CD4-positive, alpha-beta T cell treated with Interleukin-21 for 1 hour (primary cell): Measurements from ENCODE around the gene VN1R2.
"Not testable (repeated sequence)": the region's sequence is repeated elsewhere in the genome, so short reads cannot be mapped to it uniquely, and the experiment has no call there.

Source experiments
- DNase-seq: peaks from one replicate; pipeline ENCODE4 v3.0.0-alpha.2; 2020

The VN1R2 gene

DNA sequence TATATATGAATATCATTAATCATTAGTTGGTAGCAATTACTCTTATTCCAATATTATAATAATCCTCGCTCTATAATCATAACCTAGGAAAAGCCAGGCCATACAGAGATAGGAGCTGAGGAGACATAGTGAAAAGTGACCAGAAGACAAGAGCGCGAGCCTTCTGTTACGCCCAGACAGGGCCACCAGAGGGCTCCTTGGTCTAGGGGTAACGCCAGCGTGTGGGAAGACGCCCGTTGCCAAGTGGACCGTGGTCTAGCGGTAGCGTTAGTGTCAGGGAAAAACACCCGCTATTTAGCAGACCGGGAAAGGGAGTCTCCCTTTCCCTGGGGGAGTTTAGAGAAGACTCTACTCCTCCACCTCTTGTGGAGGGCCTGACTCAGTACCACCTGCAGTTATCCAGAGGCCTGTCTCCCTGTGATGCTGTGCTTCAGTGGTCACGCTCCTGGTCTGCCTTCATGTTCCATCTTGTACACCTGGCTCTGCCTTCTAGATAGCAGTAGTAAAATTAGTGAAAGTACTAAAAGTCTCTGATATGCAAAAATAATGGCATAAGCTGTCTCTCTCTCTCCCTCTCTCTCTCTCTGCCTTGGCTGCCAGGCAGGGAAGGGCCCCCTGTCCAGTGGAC, at the start of gene VN1R2:
VN1R2 (plus strand) TSS at position 578 of the 628 bp plus-strand sequence. CDS start 84 bp downstream, outside the sequence.
- not testable (repeated sequence) for DNase-seq

DNA sequence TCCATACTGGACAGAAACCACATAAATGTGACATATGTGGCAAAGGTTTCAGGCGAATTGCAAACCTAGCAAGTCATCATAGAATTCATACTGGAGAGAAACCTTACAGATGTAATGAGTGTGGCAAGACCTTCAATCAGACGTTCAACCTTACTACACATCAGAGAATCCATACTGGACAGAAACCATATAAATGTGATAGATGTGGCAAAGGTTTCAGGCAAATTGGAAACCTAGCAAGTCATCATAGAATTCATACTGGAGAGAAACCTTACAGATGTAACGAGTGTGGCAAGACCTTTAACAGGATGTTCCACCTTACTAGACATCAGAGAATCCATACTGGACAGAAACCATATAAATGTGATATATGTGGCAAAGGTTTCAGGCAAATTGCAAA, 46.5 kb upstream of the VN1R2 start:
- DNase-seq = not testable (repeated sequence)

GRCh38 chr19:53212703-53213320, 45.3 kb upstream of the VN1R2 start:
- no peak for DNase-seq

GRCh38 chr19:53222716-53223115, 35.4 kb upstream of the VN1R2 start:
- DNase-seq = not testable (repeated sequence)

DNA sequence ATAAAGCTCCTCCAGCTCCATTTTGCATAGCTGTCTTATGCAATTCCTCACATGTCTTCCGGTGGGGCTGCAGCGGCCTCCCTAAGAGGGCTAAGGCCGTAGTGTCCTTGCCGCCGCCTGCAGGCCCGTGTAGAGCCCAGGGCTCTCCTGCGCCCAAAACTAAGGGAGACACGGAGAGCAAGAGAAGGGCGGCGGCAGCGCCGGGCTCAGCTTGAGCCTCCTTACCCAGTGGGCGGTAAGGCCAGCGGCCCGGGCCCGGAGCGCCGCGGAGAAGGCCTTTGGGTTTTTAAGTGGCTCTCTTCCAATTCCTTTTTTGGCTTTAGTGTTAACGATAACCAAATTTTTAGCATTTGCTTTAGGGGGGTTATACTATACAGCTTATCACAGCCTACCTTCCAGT, 33.5 kb upstream of the VN1R2 start:
- no peak for DNase-seq

DNA sequence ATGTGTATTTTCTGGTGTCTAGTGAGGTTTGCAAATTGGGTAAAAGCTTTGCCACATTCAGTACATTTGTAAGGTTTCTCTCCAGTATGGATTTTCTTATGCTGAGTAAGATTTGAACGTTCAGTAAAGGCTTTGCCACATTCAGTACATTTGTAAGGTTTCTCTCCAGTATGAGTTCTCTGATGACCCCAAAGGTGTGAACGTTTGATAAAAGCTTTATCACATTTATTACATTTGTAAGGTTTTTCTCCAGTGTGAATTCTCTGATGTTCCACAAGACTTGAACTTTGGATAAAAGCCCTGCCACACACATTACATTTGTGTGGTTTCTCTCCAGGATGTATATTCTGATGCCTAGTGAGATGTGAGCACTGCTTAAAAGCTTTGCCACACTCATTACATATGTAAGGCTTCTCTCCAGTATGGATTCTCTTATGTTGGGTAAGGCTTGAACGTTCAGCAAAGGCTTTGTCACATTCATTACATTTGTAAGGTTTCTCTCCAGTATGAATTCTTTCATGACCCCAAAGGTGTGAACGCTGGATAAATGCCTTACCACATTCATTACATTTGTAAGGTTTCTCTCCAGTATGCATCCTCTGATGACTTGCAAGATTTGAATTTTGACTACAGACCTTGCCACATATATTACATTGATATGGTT, 20.8 kb upstream of the VN1R2 start:
- no peak for DNase-seq

- no peak for DNase-seq
Measured at GRCh38 chr19:53246498-53246897, 11.6 kb upstream of the VN1R2 start.

- DNase-seq = peak; percentile 84
Measured at GRCh38 chr19:53254411-53255341, 3.4 kb upstream of the VN1R2 start, which contains the start of gene ZNF677. Gene ZNF677 (minus strand): TSS chr19:53254873. CDS start chr19:53251550, 3,323 bp downstream.

DNA sequence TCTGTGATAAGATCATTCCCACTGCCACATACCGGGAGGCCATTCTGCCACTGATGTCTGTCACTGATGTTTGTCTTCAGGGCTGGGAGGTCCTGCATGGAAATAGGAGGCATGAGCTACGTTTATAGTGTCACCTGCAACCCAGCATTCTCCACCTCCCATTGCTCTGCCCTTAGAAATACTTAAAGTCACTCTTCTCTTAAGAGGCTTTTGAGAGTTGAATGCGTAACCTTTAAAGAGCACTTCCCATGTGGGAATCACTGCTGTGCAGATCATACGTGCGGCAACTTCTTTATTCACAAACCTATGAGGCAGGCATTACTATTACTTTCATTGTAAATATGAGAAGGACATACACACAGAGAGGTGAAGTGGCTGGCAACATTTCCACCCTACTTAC, 9.5 kb downstream of the VN1R2 start, which contains the start of gene VN1R4:
VN1R4 (minus strand) TSS at position 101 of the 400 bp plus-strand sequence; CDS start at position 43, 58 bp downstream.
- DNase-seq = not testable (repeated sequence)

- DNase-seq = not testable (repeated sequence)
Measured at GRCh38 chr19:53269861-53270260, 11.8 kb downstream of the VN1R2 start.

DNA sequence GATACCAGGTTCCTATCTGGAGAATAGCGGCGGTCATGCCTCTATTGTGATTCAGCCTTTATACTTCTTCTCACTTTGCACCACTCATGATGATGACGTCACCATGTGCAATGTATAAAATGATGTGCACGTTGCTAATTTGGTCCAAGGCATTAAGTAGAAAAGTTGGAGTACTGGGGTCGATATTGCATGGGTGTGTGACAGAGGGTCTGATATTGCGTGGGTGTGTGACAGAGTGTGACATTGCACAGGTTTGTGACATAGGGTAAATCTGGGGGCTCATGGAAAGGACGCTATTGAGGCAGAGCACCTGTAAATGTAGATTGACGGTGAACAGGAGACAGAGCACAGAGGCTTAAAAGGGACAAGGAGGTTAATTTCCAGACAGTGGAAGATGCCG, 14.0 kb downstream of the VN1R2 start:
- DNase-seq = no peak

DNA sequence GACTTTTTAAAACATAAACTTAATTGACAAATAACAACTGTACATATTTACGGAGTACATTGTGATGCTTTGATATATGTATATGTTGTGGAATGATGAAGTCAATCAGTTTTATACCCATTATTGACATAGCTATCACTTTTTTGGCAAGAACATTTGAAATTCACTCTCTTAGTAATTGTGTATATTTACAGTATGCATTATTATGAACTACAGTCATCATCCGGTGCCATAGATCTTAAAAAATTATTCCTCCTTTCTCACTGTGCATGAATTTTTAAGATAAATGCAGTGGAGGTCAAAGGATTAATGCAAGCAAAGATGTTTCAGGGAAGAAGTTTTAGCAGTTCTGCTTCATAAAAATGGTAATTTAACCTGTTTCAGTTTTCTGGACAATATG, 17.4 kb downstream of the VN1R2 start:
- DNase-seq = no peak

GRCh38 chr19:53281947-53282346, 23.9 kb downstream of the VN1R2 start:
- DNase-seq = peak; percentile 3

- DNase-seq = no peak
Measured at GRCh38 chr19:53285087-53285486, 27.0 kb downstream of the VN1R2 start.

- no peak for DNase-seq
Measured at GRCh38 chr19:53290758-53291549, 32.9 kb downstream of the VN1R2 start.

GRCh38 chr19:53294786-53295441, 36.8 kb downstream of the VN1R2 start:
- no peak for DNase-seq

GRCh38 chr19:53301341-53301740, 43.2 kb downstream of the VN1R2 start:
- DNase-seq = not testable (repeated sequence)

GRCh38 chr19:53308339-53308811, 50.3 kb downstream of the VN1R2 start:
- DNase-seq = no peak
